ENCODE data around the gene PTGDS. TPM values are rescaled to one million over a fixed set of nuclear protein-coding genes. Genes with fewer than 3 reads are reported as not detected.

The PTGDS gene
- total RNA-seq, 1 experiment from 2014 or later, result 1.1 TPM

- no TSS peak for BruUV-seq (replicated peaks)
- CTCF ChIA-PET, result no interaction called here
- H3K9me3 Mint-ChIP-seq (ENCODE audit: unreplicated experiment), result no peaks in the 10 kb centered on the region
- H3K27me3 Mint-ChIP-seq (ENCODE audit: insufficient read depth, unreplicated experiment), result no peaks in the 10 kb centered on the region
- H3K4me3 Mint-ChIP-seq (ENCODE audit: unreplicated experiment), result no peak overlapping the region
- intact Hi-C loops (cut with micrococcal nuclease), result no loop called here
- POLR2A ChIA-PET, result interaction anchor here (0.6 kb wide), 1 partner anchor 242 kb away, joined by 3 read pairs; no protein-coding TSS in a partner anchor
- H3K4me1 Mint-ChIP-seq (ENCODE audit: insufficient read depth, unreplicated experiment), result peaks cover 7% of the 10 kb centered on the region
- no peak for DNase-seq (ENCODE audit: unreplicated experiment)
- TF ChIP-seq CTCF (IDR thresholded peaks at IDR 0.05; ENCODE audit: unreplicated experiment), result no peak
- H3K27ac Mint-ChIP-seq (ENCODE audit: low read depth, unreplicated experiment), result no peak overlapping the region
- no peaks in the 10 kb centered on the region for H3K36me3 Mint-ChIP-seq (ENCODE audit: insufficient read depth, unreplicated experiment)
Observed at GRCh38 chr9:136977649-136978072, 357 bp downstream of the PTGDS start.

- CTCF ChIA-PET, result no interaction called here
- no peak overlapping the region for H3K27ac Mint-ChIP-seq (ENCODE audit: low read depth, unreplicated experiment)
- no peaks in the 10 kb centered on the region for H3K27me3 Mint-ChIP-seq (ENCODE audit: insufficient read depth, unreplicated experiment)
- H3K9me3 Mint-ChIP-seq (ENCODE audit: unreplicated experiment), result no peaks in the 10 kb centered on the region
- no peak overlapping the region for H3K4me3 Mint-ChIP-seq (ENCODE audit: unreplicated experiment)
- no peak for TF ChIP-seq CTCF (IDR thresholded peaks at IDR 0.05; ENCODE audit: unreplicated experiment)
- no peaks in the 10 kb centered on the region for H3K36me3 Mint-ChIP-seq (ENCODE audit: insufficient read depth, unreplicated experiment)
- H3K4me1 Mint-ChIP-seq (ENCODE audit: insufficient read depth, unreplicated experiment), result peaks cover 7% of the 10 kb centered on the region
- POLR2A ChIA-PET, result interaction anchor here (0.6 kb wide), 1 partner anchor 243 kb away, joined by 3 read pairs; no protein-coding TSS in a partner anchor
- peak; percentile 29 for DNase-seq (ENCODE audit: unreplicated experiment)
- BruUV-seq (replicated peaks), result no TSS peak
- intact Hi-C loops (cut with micrococcal nuclease), result no loop called here
Observed at GRCh38 chr9:136978073-136978864, 965 bp downstream of the PTGDS start.

- ChIA-PET POLR2A (no interaction called here), CTCF (no interaction called here)
- intact Hi-C loops (cut with micrococcal nuclease), result no loop called here
- Mint-ChIP-seq H3K9me3 (ENCODE audit: unreplicated experiment) (no peaks in the 10 kb centered on the region), H3K27ac (ENCODE audit: low read depth, unreplicated experiment) (no peak overlapping the region), H3K27me3 (ENCODE audit: insufficient read depth, unreplicated experiment) (no peaks in the 10 kb centered on the region), H3K36me3 (ENCODE audit: insufficient read depth, unreplicated experiment) (no peaks in the 10 kb centered on the region), H3K4me1 (ENCODE audit: insufficient read depth, unreplicated experiment) (peaks cover 7% of the 10 kb centered on the region), H3K4me3 (ENCODE audit: unreplicated experiment) (no peak overlapping the region)
- no peak for TF ChIP-seq CTCF (IDR thresholded peaks at IDR 0.05; ENCODE audit: unreplicated experiment)
- DNase-seq (ENCODE audit: unreplicated experiment), result no peak
- no TSS peak for BruUV-seq (replicated peaks)
Observed at GRCh38 chr9:136978865-136979544, 1.7 kb downstream of the PTGDS start.

- no peak for TF ChIP-seq CTCF (IDR thresholded peaks at IDR 0.05; ENCODE audit: unreplicated experiment)
- ChIA-PET CTCF (no interaction called here), POLR2A (interaction anchor here (1.2 kb wide), 1 partner anchor 12 kb away, joined by 3 read pairs; the partner anchor contains the start of gene PAXX)
- BruUV-seq (replicated peaks), result no TSS peak
- Mint-ChIP-seq H3K4me3 (ENCODE audit: unreplicated experiment) (no peak overlapping the region), H3K9me3 (ENCODE audit: unreplicated experiment) (no peaks in the 10 kb centered on the region), H3K4me1 (ENCODE audit: insufficient read depth, unreplicated experiment) (peaks cover 7% of the 10 kb centered on the region), H3K27me3 (ENCODE audit: insufficient read depth, unreplicated experiment) (no peaks in the 10 kb centered on the region), H3K27ac (ENCODE audit: low read depth, unreplicated experiment) (no peak overlapping the region), H3K36me3 (ENCODE audit: insufficient read depth, unreplicated experiment) (no peaks in the 10 kb centered on the region)
- DNase-seq (ENCODE audit: unreplicated experiment), result no peak
- intact Hi-C loops (cut with micrococcal nuclease), result no loop called here
Observed at GRCh38 chr9:136979769-136980587, 2.7 kb downstream of the PTGDS start.
